HG03045 (cell line): ENCODE data around the gene PACS2.
"Not testable (repeated sequence)": the region's sequence is repeated elsewhere in the genome, so short reads cannot be mapped to it uniquely, and the experiment has no call there.

Experiments used
- ATAC-seq: cut with Tn5 transposase; IDR thresholded peaks from one replicate; pipeline ENCODE4 v1.9.1; 2021; ENCODE audit warnings: mild to moderate bottlenecking, moderate library complexity; ENCODE audit not compliant: unreplicated experiment

The PACS2 gene

GRCh38 chr14:105313381-105314286, 914 bp upstream of the PACS2 start:
- ATAC-seq: peak; percentile 21

GRCh38 chr14:105315211-105315721, 718 bp downstream of the PACS2 start:
- peak; percentile 10 for ATAC-seq

GRCh38 chr14:105315941-105316576, 1.5 kb downstream of the PACS2 start:
- ATAC-seq: no peak

GRCh38 chr14:105316577-105316941, 2.0 kb downstream of the PACS2 start:
- no peak for ATAC-seq

GRCh38 chr14:105316968-105317510, 2.5 kb downstream of the PACS2 start:
- ATAC-seq: no peak

GRCh38 chr14:105317546-105317945, 3.0 kb downstream of the PACS2 start:
- ATAC-seq: no peak

- ATAC-seq: no peak
These were observed 8.4 kb downstream of the PACS2 start for GRCh38 chr14:105322791-105323556.

GRCh38 chr14:105323663-105324062, 9.1 kb downstream of the PACS2 start:
- ATAC-seq: no peak

GRCh38 chr14:105324080-105324778, 9.7 kb downstream of the PACS2 start:
- no peak for ATAC-seq

- no peak for ATAC-seq
These were observed 10.3 kb downstream of the PACS2 start for GRCh38 chr14:105324871-105325270.

GRCh38 chr14:105325303-105325702, 10.8 kb downstream of the PACS2 start:
- no peak for ATAC-seq

GRCh38 chr14:105325716-105326567, 11.4 kb downstream of the PACS2 start:
- no peak for ATAC-seq

- no peak for ATAC-seq
These were observed 12.0 kb downstream of the PACS2 start for GRCh38 chr14:105326568-105326867.

- no peak for ATAC-seq
These were observed 12.5 kb downstream of the PACS2 start for GRCh38 chr14:105326891-105327694.

- not testable (repeated sequence) for ATAC-seq
These were observed 13.1 kb downstream of the PACS2 start for GRCh38 chr14:105327695-105328045.

- no peak for ATAC-seq
These were observed 13.6 kb downstream of the PACS2 start for GRCh38 chr14:105328070-105328677.

GRCh38 chr14:105328678-105329390, 14.3 kb downstream of the PACS2 start:
- ATAC-seq: no peak
